A673 (cell line): Measurements from ENCODE around the gene CEP63.

Experiments used
- CTCF ChIP-seq: fragments of 300-800, 200-600 bp; sonication (generic); conservative IDR thresholded peaks from 2 replicates; pipeline ENCODE4 v1.5.1; 2017; ENCODE audit warnings: low read depth, mild to moderate bottlenecking, antibody characterized with exemption, low read length, moderate library complexity, mixed read lengths
- EZH2 ChIP-seq: fragments of 200-600 bp; sonication (generic); IDR thresholded peaks from 2 replicates; pipeline ENCODE4 v1.6.1; 2017; ENCODE audit warnings: borderline replicate concordance, low read depth, mild to moderate bottlenecking, mixed read lengths, antibody characterized with exemption, low read length; ENCODE audit not compliant: poor library complexity, severe bottlenecking

GRCh38 chr3:134603480-134603879 is 117.6 kb downstream of the CEP63 start:
- TF ChIP-seq CTCF: no peak
- no peak for TF ChIP-seq EZH2
